ENCODE measurements around the gene TRABD2B. TPM values are rescaled to one million over a fixed set of nuclear protein-coding genes. Genes with fewer than 3 reads are reported as not detected.

Gene TRABD2B
- total and polyA plus RNA-seq, 2 experiments from 2014 or later = 1.6 to 2.0 TPM

DNA sequence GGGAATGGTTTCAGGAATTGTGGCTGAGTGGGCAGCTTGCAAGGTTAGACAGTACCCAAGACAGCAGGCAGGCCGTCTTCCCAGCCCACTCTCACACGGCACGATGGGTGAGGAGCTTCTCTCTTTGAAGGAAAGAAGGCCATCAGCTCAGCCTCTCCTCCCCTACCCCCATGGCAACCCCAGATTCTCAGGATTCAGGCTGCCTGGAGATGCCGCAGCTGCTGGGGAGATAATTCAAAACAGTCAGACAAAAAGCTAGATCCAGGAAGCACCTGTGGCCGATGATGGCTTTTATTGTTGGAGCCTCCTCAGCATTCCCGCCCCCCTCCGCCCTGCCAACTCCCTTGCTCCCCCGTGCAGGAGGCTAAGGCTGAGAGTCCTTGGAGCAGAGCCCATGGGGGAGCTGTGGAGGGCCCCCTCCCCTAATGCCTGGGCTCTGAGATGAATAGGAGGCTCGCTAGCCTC lies 220.5 kb downstream of the TRABD2B start:
- Histone ChIP-seq H4K20me1 (replicated peaks; ENCODE audit: insufficient read depth) (no peaks in the 10 kb centered on the region), H2AFZ (no peak overlapping the region), H3K9me2 (ENCODE audit: insufficient read depth) (no peaks in the 10 kb centered on the region), H3F3A (replicated peaks; ENCODE audit: low read depth) (no peaks in the 10 kb centered on the region), H3K4me1 (ENCODE audit: insufficient read depth) (no peaks in the 10 kb centered on the region; the same call in 1 of the 2 replicates), H3K79me2 (replicated peaks; ENCODE audit: insufficient read depth) (no peaks in the 10 kb centered on the region), H3K4me3 (no peak overlapping the region), H3K36me3 (ENCODE audit: insufficient read depth) (no peaks in the 10 kb centered on the region), H3K27me3 (ENCODE audit: insufficient read depth) (no peaks in the 10 kb centered on the region), H3K4me2 (no peak overlapping the region), H3K27ac (ENCODE audit: low read depth) (no peak overlapping the region)
- Mint-ChIP-seq H3K36me3 (ENCODE audit: low read depth) (no peaks in the 10 kb centered on the region), H3K27ac (no peak overlapping the region), H3K4me1 (peaks cover 34% of the 10 kb centered on the region), H3K27me3 (ENCODE audit: insufficient read depth, low read depth, poor library complexity) (peaks cover 5% of the 10 kb centered on the region), H3K9me3 (no peaks in the 10 kb centered on the region), H3K4me3 (no peak overlapping the region)
- TF ChIP-seq, protein P1, sequence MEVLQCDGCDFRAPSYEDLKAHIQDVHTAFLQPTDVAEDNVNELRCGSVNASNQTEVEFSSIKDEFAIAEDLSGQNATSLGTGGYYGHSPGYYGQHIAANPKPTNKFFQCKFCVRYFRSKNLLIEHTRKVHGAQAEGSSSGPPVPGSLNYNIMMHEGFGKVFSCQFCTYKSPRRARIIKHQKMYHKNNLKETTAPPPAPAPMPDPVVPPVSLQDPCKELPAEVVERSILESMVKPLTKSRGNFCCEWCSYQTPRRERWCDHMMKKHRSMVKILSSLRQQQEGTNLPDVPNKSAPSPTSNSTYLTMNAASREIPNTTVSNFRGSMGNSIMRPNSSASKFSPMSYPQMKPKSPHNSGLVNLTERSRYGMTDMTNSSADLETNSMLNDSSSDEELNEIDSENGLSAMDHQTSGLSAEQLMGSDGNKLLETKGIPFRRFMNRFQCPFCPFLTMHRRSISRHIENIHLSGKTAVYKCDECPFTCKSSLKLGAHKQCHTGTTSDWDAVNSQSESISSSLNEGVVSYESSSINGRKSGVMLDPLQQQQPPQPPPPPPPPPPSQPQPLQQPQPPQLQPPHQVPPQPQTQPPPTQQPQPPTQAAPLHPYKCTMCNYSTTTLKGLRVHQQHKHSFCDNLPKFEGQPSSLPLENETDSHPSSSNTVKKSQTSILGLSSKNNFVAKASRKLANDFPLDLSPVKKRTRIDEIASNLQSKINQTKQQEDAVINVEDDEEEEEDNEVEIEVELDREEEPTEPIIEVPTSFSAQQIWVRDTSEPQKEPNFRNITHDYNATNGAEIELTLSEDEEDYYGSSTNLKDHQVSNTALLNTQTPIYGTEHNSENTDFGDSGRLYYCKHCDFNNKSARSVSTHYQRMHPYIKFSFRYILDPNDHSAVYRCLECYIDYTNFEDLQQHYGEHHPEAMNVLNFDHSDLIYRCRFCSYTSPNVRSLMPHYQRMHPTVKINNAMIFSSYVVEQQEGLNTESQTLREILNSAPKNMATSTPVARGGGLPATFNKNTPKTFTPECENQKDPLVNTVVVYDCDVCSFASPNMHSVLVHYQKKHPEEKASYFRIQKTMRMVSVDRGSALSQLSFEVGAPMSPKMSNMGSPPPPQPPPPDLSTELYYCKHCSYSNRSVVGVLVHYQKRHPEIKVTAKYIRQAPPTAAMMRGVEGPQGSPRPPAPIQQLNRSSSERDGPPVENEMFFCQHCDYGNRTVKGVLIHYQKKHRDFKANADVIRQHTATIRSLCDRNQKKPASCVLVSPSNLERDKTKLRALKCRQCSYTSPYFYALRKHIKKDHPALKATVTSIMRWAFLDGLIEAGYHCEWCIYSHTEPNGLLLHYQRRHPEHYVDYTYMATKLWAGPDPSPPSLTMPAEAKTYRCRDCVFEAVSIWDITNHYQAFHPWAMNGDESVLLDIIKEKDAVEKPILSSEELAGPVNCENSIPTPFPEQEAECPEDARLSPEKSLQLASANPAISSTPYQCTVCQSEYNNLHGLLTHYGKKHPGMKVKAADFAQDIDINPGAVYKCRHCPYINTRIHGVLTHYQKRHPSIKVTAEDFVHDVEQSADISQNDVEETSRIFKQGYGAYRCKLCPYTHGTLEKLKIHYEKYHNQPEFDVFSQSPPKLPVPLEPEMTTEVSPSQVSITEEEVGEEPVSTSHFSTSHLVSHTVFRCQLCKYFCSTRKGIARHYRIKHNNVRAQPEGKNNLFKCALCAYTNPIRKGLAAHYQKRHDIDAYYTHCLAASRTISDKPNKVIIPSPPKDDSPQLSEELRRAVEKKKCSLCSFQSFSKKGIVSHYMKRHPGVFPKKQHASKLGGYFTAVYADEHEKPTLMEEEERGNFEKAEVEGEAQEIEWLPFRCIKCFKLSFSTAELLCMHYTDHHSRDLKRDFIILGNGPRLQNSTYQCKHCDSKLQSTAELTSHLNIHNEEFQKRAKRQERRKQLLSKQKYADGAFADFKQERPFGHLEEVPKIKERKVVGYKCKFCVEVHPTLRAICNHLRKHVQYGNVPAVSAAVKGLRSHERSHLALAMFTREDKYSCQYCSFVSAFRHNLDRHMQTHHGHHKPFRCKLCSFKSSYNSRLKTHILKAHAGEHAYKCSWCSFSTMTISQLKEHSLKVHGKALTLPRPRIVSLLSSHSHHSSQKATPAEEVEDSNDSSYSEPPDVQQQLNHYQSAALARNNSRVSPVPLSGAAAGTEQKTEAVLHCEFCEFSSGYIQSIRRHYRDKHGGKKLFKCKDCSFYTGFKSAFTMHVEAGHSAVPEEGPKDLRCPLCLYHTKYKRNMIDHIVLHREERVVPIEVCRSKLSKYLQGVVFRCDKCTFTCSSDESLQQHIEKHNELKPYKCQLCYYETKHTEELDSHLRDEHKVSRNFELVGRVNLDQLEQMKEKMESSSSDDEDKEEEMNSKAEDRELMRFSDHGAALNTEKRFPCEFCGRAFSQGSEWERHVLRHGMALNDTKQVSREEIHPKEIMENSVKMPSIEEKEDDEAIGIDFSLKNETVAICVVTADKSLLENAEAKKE (CRISPR knock-in tag; IDR thresholded peaks at IDR 0.05) = no peak
- TF ChIP-seq ZNF114 (CRISPR knock-in tag; IDR thresholded peaks at IDR 0.05) (no peak), CTCF (conservative IDR thresholded peaks at IDR 0.05; ENCODE audit: low read depth in 2 of 2) (no peak), POLR2AphosphoS5 (IDR thresholded peaks at IDR 0.05; ENCODE audit: low read depth) (no peak), EZH2 (IDR thresholded peaks at IDR 0.05; ENCODE audit: low read depth, unreplicated experiment) (no peak), STAT1 (IDR thresholded peaks at IDR 0.05; ENCODE audit: unreplicated experiment) (no peak)
- DNase-seq (ENCODE audit: low spot score) = peak; percentile 24
- peak; percentile 46 for ATAC-seq
